GF-D8 (cell line): ENCODE data around the gene BSX.

Source experiments
- DNase-seq: peaks from one replicate; lab custom pipeline; 2025; lab: John Stamatoyannopoulos, UW

Gene BSX

GRCh38 chr11:122981388-122982264 lies at the start of gene BSX:
TSS of gene BSX (minus strand) at chr11:122981834. CDS start at chr11:122981671, 163 bp downstream.
- DNase-seq = no peak

DNA sequence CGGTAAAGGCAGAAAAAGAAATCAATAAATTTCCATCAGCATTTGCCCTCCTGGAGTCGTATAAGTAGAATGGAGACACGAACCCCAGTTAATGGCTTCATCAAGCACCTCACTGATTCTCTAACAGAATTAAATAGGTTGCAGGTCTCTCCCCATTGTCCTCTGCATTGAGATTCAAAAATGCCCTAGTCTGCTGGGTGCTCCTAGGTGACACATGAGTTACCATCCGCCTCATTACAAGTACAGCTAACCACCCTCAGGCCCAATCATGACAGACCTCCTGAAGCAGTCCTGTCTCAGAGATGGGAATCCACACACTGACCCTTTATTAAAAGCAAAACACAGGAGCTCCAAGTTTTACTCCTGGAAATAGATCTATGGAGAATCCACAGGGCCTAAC lies 48.9 kb upstream of the BSX start:
- DNase-seq = no peak

DNA sequence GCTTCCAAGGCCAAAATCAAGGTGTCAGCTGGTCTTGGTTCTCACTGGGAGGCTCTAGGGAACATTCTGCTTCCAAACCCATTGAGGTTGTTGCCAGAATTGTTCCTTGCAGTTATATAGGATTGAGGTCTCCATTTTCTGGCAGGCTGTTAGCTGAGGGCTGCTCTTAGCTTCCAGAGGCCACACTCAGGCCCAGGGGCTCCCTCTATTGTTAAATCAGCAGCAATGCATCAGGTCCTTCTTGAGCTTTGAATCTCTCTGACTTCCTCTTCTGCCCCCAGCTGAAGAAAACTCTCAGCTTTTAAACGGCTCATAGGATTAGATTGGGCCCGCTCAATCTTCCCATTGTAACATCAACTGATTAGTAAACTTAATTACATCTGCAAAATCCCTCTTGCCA lies 39.3 kb upstream of the BSX start:
- peak; percentile 84 for DNase-seq

DNA sequence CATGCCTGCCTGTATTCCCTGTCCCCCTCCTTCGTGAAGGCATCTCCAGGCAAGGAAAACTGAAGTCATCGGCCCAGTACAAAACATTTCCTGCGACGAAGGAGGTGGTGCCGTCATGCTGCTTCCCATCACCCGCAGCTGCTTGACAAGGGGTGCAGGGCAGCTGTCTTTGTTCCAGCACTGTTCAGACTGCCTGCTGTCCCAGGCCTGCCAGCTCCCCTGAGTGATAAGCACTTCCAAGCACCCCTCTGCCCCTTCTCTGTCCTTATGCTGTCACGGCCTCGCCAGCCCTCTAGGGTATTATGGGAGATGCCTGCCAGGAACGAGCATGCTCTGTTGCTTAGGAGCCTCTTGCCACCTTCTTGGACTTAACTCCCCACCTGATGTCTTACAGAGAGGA lies 37.1 kb upstream of the BSX start:
- DNase-seq = no peak

DNA sequence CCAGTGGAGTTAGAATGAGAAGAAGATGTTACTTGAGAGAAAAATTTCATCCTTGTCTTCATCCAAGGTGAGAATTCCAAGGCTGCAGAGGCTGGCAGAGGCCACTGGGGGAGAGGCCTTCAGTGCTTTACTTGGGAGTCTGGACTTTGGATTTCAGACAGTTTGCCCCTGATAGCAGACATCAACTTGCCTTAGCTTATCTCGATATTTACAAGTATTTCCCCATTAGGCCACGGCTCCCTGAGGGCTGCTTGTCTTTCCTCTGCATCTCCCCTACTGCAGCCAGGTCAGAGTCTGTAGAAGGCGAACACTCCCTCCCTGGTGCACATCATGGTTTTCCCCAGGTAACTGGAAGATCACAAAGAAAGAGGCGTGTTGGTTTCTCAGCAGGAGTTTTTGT lies 29.9 kb upstream of the BSX start:
- no peak for DNase-seq

DNA sequence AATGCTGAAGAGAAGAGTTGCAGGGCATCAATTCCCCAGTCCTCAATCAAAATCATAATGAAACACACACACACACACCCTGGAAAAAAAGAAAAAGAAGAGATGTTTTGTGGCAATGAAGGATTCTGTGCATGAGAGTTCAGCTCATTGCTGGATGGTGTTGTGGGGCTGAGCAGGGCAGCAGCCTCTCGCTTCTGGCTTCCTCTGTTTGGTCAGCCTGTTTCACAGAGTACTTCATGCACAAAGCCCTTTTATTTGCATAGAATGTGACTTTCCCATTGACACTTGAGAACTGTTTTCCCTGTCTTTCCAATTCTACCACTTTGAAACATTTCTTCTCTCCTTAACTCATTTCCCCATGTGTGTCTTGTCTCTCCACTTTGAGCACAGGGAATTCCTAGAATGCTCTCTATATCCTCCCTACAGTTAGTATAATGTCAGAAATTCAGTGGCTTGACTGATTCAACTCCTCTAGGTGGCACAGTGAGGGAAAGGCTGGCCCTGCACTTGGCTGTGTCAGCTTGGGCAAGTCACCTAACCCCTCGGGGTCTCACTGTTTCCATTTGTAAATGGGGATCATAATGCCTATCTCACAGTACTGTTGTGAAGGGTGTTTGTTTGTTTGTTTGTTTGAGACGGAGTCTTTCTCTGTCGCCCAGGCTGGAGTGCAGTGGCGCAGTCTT lies 25.4 kb upstream of the BSX start:
- DNase-seq = no peak

DNA sequence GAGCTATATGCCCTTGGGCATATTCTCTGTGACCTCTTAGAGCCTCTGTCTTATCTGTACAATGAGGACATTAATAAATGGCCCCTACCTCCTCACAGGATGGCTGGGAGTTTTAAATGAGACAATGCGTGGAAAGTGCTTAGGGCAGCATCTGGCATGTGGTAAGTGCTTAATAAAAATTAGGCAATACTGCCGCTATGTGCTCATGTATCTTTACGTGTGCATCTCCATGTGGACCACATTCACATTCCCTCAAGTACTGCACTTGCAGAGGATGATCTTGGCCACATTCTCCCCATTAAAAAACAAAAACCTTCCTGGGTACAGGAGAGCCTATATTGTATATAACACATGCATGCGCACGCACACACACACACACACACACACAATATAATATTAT lies 19.1 kb upstream of the BSX start:
- DNase-seq = no peak

GRCh38 chr11:122998727-122999366 lies 17.2 kb upstream of the BSX start:
- no peak for DNase-seq

- no peak for DNase-seq
Measured at GRCh38 chr11:122995526-122995925, 13.9 kb upstream of the BSX start.

DNA sequence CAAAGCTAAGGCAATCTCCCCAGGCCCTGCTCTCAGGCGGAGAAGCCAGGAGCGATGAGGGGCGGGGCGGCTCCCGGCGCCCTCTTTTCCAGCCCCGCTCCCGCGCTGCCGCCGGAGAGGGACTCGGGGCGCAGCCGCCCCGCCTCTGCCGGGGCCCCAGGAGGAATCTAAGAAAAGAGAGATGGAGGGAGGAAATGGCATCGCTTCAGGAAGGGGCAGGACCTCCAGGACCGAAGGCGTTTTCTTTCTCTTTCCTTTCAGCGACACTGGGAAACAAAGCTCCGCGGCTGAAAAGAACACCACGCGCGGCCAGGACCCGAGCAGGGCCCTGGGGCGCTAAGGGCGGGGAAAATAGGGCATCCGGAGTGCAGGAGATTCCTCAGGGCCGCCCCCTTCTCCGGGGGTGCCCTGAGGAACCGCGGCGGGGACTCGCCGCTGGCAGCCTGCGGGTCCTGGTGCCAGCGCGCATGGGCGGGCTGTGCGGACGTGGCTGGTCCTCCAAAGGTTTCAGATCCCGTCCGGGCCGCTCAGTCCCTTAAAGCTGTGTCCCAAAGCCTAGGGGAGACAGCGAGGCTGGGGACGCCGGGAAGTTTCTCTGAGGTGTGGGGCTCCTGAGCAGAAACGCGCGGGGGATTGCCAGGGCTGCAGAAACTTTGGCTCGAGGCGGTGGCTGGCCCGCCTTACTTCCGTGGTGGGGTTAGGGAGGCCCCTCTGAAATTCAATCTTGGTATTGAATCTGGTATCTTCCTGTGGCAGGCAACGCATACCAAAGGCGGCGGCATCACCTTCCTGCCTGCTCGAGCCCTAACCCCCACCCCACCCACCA lies 2.8 kb upstream of the BSX start:
- DNase-seq = no peak

DNA sequence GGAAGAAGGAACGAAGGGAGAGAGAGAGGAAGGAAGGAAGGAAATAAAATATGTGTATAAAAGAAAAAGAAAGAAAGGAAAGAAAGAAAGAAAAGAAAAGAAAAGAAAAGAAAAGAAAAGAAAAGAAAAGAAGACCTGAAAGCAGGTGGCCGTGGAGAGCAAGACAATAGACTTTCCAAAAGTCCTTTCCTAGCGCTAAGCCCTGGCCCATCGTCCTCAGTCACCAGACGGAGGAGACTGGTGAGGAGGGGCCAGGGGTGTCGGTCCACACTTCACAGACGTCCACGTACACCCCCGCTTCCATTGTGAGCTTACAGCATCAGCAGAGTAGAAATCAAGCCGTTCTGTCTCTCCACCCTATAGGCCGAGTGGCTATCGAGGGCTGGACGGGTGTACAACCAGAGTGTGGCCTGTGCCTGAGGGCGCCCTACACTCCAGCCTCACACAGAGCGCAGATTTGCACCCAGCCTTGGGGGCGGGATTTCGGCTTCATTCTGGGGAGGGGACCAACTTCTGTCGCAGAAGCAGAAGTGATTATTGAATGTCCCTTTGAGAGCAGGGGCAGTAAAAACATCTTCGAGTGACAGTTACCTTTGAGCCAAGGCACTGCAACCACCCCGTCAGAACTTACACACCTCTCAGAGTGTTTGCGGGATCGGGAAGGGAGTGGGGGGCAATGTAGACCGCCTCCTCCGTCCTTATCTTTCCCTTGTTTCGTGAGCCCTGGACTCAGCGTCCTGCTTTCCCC lies 2.0 kb upstream of the BSX start:
- DNase-seq = no peak

- no peak for DNase-seq
Measured at GRCh38 chr11:122979815-122980595, 1.6 kb downstream of the BSX start.

DNA sequence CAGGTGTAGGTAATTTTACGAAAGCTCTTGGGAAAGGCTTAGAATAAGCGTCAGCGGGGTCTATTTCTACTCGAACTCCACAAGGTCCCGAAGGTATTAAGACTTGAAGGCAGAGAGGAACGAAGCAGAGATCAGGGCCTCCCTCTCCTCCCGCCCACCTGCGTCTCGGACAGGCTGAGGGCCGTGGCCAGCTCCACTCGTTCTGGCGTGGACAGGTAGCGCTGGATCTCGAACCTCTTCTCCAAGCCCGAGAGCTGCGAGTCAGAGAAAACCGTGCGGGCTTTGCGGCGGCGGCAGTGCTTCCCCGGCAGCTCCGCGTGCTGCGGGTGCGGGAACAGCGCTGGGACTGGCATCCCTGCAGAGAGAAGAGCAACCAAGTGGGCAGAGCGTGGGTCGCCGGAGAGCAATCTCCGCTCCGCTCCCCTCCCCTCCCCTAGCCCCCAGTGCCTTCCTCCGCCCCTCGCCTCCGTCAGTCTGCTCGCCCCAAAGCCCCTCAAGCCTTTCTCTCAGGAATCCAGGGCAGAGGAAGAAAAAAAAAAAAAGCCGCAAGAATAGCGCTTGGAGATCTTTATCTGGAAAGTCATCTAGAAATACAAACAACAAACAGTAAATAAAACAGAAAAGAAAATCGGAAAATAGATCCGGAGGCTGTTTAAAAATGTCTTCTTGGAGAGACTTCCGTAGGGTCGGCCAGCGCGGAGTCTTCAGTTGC lies 2.4 kb downstream of the BSX start:
- no peak for DNase-seq

DNA sequence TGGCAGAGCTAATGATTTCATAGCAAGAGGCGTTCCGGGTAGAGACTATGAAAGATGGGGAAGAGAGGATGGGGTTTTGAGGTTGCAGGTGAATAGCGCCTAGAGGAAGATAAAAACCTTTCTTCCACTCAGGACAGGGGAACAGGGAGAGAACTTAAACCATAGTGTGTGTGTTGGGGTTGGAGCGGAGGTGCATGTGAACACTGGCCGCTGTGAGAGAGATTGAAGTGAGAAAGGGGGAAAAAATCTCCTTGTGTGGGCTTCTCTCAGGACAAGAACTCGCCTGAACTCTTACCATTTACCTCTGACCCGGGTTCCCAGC lies 3.4 kb downstream of the BSX start:
- no peak for DNase-seq

GRCh38 chr11:122977470-122978298 lies 4.0 kb downstream of the BSX start:
- no peak for DNase-seq

DNA sequence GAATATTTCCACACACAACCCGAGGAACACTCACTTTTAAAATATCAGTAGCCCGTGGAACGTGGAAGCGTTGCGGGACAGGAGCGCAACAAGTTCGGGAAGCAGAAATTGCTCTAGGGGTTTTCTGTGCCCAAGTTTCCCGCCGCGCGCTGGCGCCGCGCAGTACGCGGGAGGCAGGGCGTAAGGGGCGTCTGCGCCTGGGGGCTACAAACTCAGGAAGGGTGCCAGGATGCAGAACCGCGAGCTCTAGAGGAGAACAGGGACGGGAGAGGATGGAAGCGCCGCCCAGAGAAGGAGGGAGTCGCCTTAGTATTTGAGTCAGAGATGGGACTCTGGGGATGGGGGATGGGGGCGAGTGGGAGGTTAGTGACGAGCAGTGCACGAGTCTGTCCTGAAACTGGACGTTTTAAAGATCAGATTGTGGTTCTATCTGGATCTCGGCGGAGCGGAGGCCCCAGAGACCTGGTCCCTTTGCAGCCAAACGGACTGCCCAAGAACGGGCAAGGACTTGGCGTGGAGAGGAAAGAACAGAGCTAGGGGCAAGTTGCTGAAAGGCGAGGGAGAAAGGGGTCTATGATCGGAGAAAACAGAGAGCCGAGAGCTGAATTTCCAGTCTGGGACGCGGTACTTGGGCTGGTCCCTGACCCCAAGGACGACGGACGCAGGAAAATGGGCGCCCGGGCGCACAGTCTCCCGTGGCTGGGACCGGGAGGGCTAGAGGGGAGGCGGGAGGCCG lies 4.7 kb downstream of the BSX start:
- no peak for DNase-seq

- no peak for DNase-seq
Measured at GRCh38 chr11:122976061-122976733, 5.4 kb downstream of the BSX start.

DNA sequence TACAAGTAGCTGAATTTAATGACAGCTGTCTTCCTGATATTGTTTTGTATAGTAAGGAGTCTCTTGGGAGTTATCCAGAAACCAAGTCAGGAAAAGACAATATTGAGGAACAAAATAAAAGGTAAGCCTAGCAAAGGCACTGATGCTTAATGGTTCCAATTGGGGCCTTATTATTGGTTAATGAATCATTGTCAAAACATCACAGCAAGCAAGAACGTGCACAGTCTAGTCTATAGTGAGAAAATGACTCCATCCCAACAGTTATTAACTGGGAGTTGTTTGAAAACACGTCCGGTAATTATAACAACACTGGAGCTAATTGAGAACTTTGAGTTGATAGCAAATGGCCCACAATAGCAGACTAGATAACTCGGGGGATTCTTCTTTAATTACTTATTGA lies 17.7 kb downstream of the BSX start:
- no peak for DNase-seq
